SK-N-SH (cell line): Measurements from ENCODE around the gene TANGO6. TPM values are rescaled to one million over a fixed set of nuclear protein-coding genes. Genes with fewer than 3 reads are reported as not detected.
"Not testable (repeated sequence)": the region's sequence is repeated elsewhere in the genome, so short reads cannot be mapped to it uniquely, and the experiment has no call there.

ENCODE experiments used
- CTCF ChIA-PET: fragments of 300-600, 350-600 bp; formaldehyde crosslinking; extraction: SDS; loops from one replicate; lab custom pipeline; 2021; lab: Yijun Ruan, JAX
- POLR2A ChIA-PET: fragments of 350-600 bp; sonication (Branson Sonifier 250); formaldehyde crosslinking; extraction: SDS; loops from one replicate; lab custom pipeline; 2020; ENCODE audit warnings: antibody characterized with exemption, inconsistent platforms; lab: Yijun Ruan, JAX
- DNase-seq: peaks from one replicate; pipeline ENCODE4 v3.0.0; 2012
- H2AFZ ChIP-seq: fragments of 200-600 bp; sonication (generic); 2 replicates; pipeline ENCODE4 v1.8.1; 2016; ENCODE audit warnings: antibody characterized with exemption, mild to moderate bottlenecking, low read depth
- H3F3A ChIP-seq: fragments of 200-600 bp; sonication (generic); replicated peaks from 2 replicates; pipeline ENCODE3; 2016; ENCODE audit warnings: antibody characterized with exemption, mild to moderate bottlenecking; ENCODE audit not compliant: insufficient read depth
- H3K27ac ChIP-seq, 2 experiments: fragments of 200-500 bp in 1 of 2; fragments of 200-600 bp in 1 of 2; sonication (Bioruptor generic) in 1 of 2; sonication (generic), shearing (Covaris generic) in 1 of 2; 2 replicates each; pipeline versions ENCODE4 v1.5.1 to v1.6.1; 2014 to 2016; ENCODE audit warnings: low read depth in 2 of 2, inconsistent platforms in 1 of 2, low read length in 1 of 2, mild to moderate bottlenecking in 1 of 2, mixed read lengths in 1 of 2
- H3K27me3 ChIP-seq: fragments of 200-600 bp; sonication (generic), shearing (Covaris generic); 2 replicates; pipeline ENCODE4 v1.6.1; 2016; ENCODE audit warnings: mixed run types; ENCODE audit not compliant: insufficient read depth
- H3K36me3 ChIP-seq, 2 experiments: fragments of 200-500 bp in 1 of 2; fragments of 200-600 bp in 1 of 2; sonication (Bioruptor generic) in 1 of 2; sonication (generic) in 1 of 2; replicated peaks in 1 of 2; 2 replicates each; pipeline versions ENCODE3 to v1.5.1; 2014 to 2016; ENCODE audit warnings: low read length in 1 of 2, mild to moderate bottlenecking in 1 of 2; ENCODE audit not compliant: insufficient read depth in 2 of 2, control insufficient read depth in 1 of 2
- H3K4me1 ChIP-seq, 2 experiments: fragments of 200-500 bp in 1 of 2; fragments of 200-600 bp in 1 of 2; sonication (Bioruptor generic) in 1 of 2; sonication (generic), shearing (Covaris generic) in 1 of 2; 2 replicates each; pipeline versions ENCODE4 v1.5.1 to v1.6.1; 2014 to 2016; ENCODE audit warnings: low read depth in 1 of 2, low read length in 1 of 2, mixed run types in 1 of 2; ENCODE audit not compliant: insufficient read depth in 2 of 2, control insufficient read depth in 1 of 2
- H3K4me2 ChIP-seq: fragments of 200-600 bp; sonication (generic), shearing (Covaris generic); 2 replicates; pipeline ENCODE4 v1.6.1; 2017; ENCODE audit warnings: mixed run types
- H3K4me3 ChIP-seq, 2 experiments: fragments of 200-500 bp in 1 of 2; fragments of 200-600 bp in 1 of 2; sonication (Bioruptor generic) in 1 of 2; sonication (generic), shearing (Covaris generic) in 1 of 2; 2 replicates each; pipeline versions ENCODE4 v1.5.1 to v1.8.1; 2014 to 2016; ENCODE audit warnings: low read depth in 2 of 2, inconsistent platforms in 1 of 2, low read length in 1 of 2, mild to moderate bottlenecking in 1 of 2, mixed read lengths in 1 of 2, moderate library complexity in 1 of 2
- H3K79me2 ChIP-seq: fragments of 200-600 bp; sonication (generic); 2 replicates; pipeline ENCODE4 v1.8.1; 2017; ENCODE audit warnings: mild to moderate bottlenecking; ENCODE audit not compliant: insufficient read depth
- H3K9ac ChIP-seq: fragments of 200-600 bp; sonication (generic); 2 replicates; pipeline ENCODE4 v1.6.1; 2017; ENCODE audit warnings: mixed run types
- H3K9me2 ChIP-seq: fragments of 200-600 bp; sonication (generic); 2 replicates; pipeline ENCODE4 v1.6.1; 2017; ENCODE audit warnings: mixed run types
- H3K9me3 ChIP-seq: fragments of 200-600 bp; sonication (generic); 2 replicates; pipeline ENCODE4 v1.6.1; 2017; ENCODE audit warnings: mixed run types, mild to moderate bottlenecking, moderate library complexity
- H4K20me1 ChIP-seq: fragments of 200-600 bp; sonication (generic); 2 replicates; pipeline ENCODE4 v1.6.1; 2017; ENCODE audit warnings: mild to moderate bottlenecking, mixed run types; ENCODE audit not compliant: insufficient read depth
- CHD2 ChIP-seq: fragments of 150-350 bp; IDR thresholded peaks from 2 replicates; pipeline ENCODE4 v1.6.1; 2018; ENCODE audit warnings: low read length; ENCODE audit not compliant: partially characterized antibody
- ELF1 ChIP-seq: IDR thresholded peaks from 2 replicates; pipeline ENCODE4 v1.4.0; 2012
- EP300 ChIP-seq, 2 experiments: IDR thresholded peaks; 2 replicates each; pipeline versions ENCODE4 v1.4.0 to v1.6.1; 2012; ENCODE audit warnings: borderline replicate concordance in 1 of 2, low read depth in 1 of 2, low read length in 1 of 2
- FOXJ3 ChIP-seq: sonication (generic); formaldehyde crosslinking; IDR thresholded peaks from 2 replicates; pipeline ENCODE4 v1.5.1; 2020; ENCODE audit warnings: mild to moderate bottlenecking, missing genetic modification reagents
- FOXM1 ChIP-seq: IDR thresholded peaks from 2 replicates; pipeline ENCODE4 v1.4.0; 2012; ENCODE audit warnings: low read depth, mild to moderate bottlenecking
- GABPA ChIP-seq: IDR thresholded peaks from 2 replicates; pipeline ENCODE4 v1.4.0; 2012; ENCODE audit warnings: low read depth, mild to moderate bottlenecking
- GATA2 ChIP-seq: sonication (generic); formaldehyde crosslinking; IDR thresholded peaks from 2 replicates; pipeline ENCODE4 v1.5.0; 2020; ENCODE audit warnings: mild to moderate bottlenecking, missing genetic modification reagents
- NFIC ChIP-seq: IDR thresholded peaks from 2 replicates; pipeline ENCODE4 v1.4.0; 2012; ENCODE audit warnings: borderline replicate concordance
- RCOR1 ChIP-seq: fragments of 150-350 bp; IDR thresholded peaks from 2 replicates; pipeline ENCODE4 v1.6.1; 2017; ENCODE audit warnings: antibody characterized with exemption, low read length
- REST ChIP-seq: IDR thresholded peaks from 2 replicates; pipeline ENCODE4 v1.6.1; 2012; ENCODE audit warnings: mild to moderate bottlenecking, low read depth, low read length, moderate library complexity
- RXRA ChIP-seq: IDR thresholded peaks from 2 replicates; pipeline ENCODE4 v1.4.0; 2012; ENCODE audit warnings: low read depth, mild to moderate bottlenecking, borderline replicate concordance
- TCF12 ChIP-seq: IDR thresholded peaks from 2 replicates; pipeline ENCODE4 v1.4.0; 2012
- TEAD4 ChIP-seq: IDR thresholded peaks from 2 replicates; pipeline ENCODE4 v1.4.0; 2012; ENCODE audit warnings: mild to moderate bottlenecking, borderline replicate concordance; ENCODE audit not compliant: insufficient read depth
- USF1 ChIP-seq: IDR thresholded peaks from 2 replicates; pipeline ENCODE4 v1.4.0; 2012; ENCODE audit warnings: low read depth, borderline replicate concordance
- YY1 ChIP-seq: IDR thresholded peaks from 2 replicates; pipeline ENCODE4 v1.4.0; 2012; ENCODE audit warnings: low read depth, mild to moderate bottlenecking
- WGBS: methylation state at CpG from one replicate; pipeline ENCODE4 v1.1.6; 2017; ENCODE audit warnings: low lambda C conversion rate; 5-methylcytosine and 5-hydroxymethylcytosine counted together
- polyA plus RNA-seq, 3 experiments: library from polyadenylated mRNA; depleted of rRNA; stranded (reverse); fragments of >200 nt; gene quantifications; 2 replicates each; pipeline ENCODE4 v1.2.3, GENCODE V29; 2012

Gene TANGO6
- polyA plus RNA-seq, 1 of the 3 experiments (the other 2 are of a cell fraction), result 5.5 TPM

GRCh38 chr16:69123910-69124309 is 280.6 kb downstream of the TANGO6 start (continued):
- no peak for TF ChIP-seq RXRA
- no peak for TF ChIP-seq FOXJ3 (CRISPR knock-in tag)
- no peak for TF ChIP-seq CHD2
- TF ChIP-seq NFIC, result no peak
- no peak for TF ChIP-seq ELF1
- no peak; the same call in 1 of the 2 replicates for TF ChIP-seq RCOR1

- H2AFZ ChIP-seq, H3K27ac ChIP-seq, H3K4me2 ChIP-seq, H3K9me3 ChIP-seq, DNase-seq, H3K27me3 ChIP-seq, H3K4me3 ChIP-seq, H3K9ac ChIP-seq, H3K9me2 ChIP-seq, H3K4me1 ChIP-seq: not testable (repeated sequence)
- WGBS, result 72% methylated on average over 5 of the region's 8 CpGs
- ChIA-PET CTCF (interaction anchor here (0.6 to 7.3 kb wide), 38 partner anchors 8 to 604 kb away, joined by 3 to 91 read pairs (median 4); partner anchors contain the start of genes CHTF8, HAS3 and UTP4), POLR2A (interaction anchor here (0.8 to 0.9 kb wide), 2 partner anchors 281 to 534 kb away, joined by 3 to 4 read pairs; no protein-coding TSS in a partner anchor)
- H4K20me1 ChIP-seq, result peaks cover 64% of the 10 kb centered on the region
- H3F3A ChIP-seq, result peaks cover 21% of the 10 kb centered on the region
- peaks cover 29 to 74% of the 10 kb centered on the region in 2 experiments for H3K36me3 ChIP-seq
- H3K79me2 ChIP-seq, result peaks cover 90% of the 10 kb centered on the region
Observed at GRCh38 chr16:69124406-69124805, 281.1 kb downstream of the TANGO6 start.

GRCh38 chr16:69124961-69125360 is 281.6 kb downstream of the TANGO6 start:
- H3K4me3 ChIP-seq, H3K27ac ChIP-seq, H3K4me2 ChIP-seq, POLR2A ChIA-PET, H2AFZ ChIP-seq, DNase-seq, H3K9ac ChIP-seq, H3K4me1 ChIP-seq, H3K9me2 ChIP-seq, H3K9me3 ChIP-seq, H3K27me3 ChIP-seq: not testable (repeated sequence)
- peaks cover 23% of the 10 kb centered on the region for H3F3A ChIP-seq
- H4K20me1 ChIP-seq, result peaks cover 58% of the 10 kb centered on the region
- CTCF ChIA-PET, result interaction anchor here (0.9 to 7.3 kb wide), 22 partner anchors 8 to 596 kb away, joined by 3 to 91 read pairs (median 8); partner anchors contain the start of genes CHTF8, HAS3 and UTP4
- H3K79me2 ChIP-seq, result peaks cover 95% of the 10 kb centered on the region
- whole genome bisulfite sequencing, result 97% methylated on average over 14 of the region's 14 CpGs
- H3K36me3 ChIP-seq, result peaks cover 25 to 71% of the 10 kb centered on the region in 2 experiments

GRCh38 chr16:69126221-69126620 is 282.9 kb downstream of the TANGO6 start:
- peaks cover 67% of the 10 kb centered on the region for H4K20me1 ChIP-seq
- no peaks in the 10 kb centered on the region for H3K9me2 ChIP-seq
- 95% methylated on average over 3 of the region's 3 CpGs for WGBS
- H3K9me3 ChIP-seq, result no peaks in the 10 kb centered on the region
- H3K79me2 ChIP-seq, result peaks cover 100% of the 10 kb centered on the region
- no peak overlapping the region for H2AFZ ChIP-seq
- no peak overlapping the region for H3K9ac ChIP-seq
- ChIA-PET CTCF (interaction anchor here (2.3 to 7.3 kb wide), 4 partner anchors 10 to 280 kb away, joined by 8 to 91 read pairs (median 68); no protein-coding TSS in a partner anchor), POLR2A (no interaction called here)
- no peaks in the 10 kb centered on the region for H3K27me3 ChIP-seq
- peaks cover 6 to 10% of the 10 kb centered on the region in 2 experiments; a peak in 2 of 4 replicates for H3K4me1 ChIP-seq
- peaks cover 21 to 63% of the 10 kb centered on the region in 2 experiments for H3K36me3 ChIP-seq
- H3K27ac ChIP-seq, result peak overlapping the region in 1 of 2 experiments; percentile 16; a peak in 1 of 4 replicates
- DNase-seq, result no peak
- peaks cover 25% of the 10 kb centered on the region for H3F3A ChIP-seq
- H3K4me2 ChIP-seq, result no peak overlapping the region
- no peak overlapping the region for H3K4me3 ChIP-seq
- TF ChIP-seq GATA2 (CRISPR knock-in tag), result no peak
- no peak for TF ChIP-seq TCF12
- no peak for TF ChIP-seq RXRA
- TF ChIP-seq GABPA, result no peak
- TF ChIP-seq EP300 (IDR thresholded peaks at IDR 0.05; ENCODE audit: borderline replicate concordance in 1 of 2, low read depth in 1 of 2, low read length in 1 of 2), result no peak
- TF ChIP-seq USF1, result no peak
- TF ChIP-seq ELF1, result no peak
- no peak for TF ChIP-seq REST
- TF ChIP-seq FOXM1, result no peak
- no peak for TF ChIP-seq TEAD4
- no peak for TF ChIP-seq YY1
- no peak for TF ChIP-seq RCOR1
